Omental fat pad (tissue), 4 donors: ENCODE data around the gene SOX1. TPM values are rescaled to one million over a fixed set of nuclear protein-coding genes. Genes with fewer than 3 reads are reported as not detected.

Experiments
- ATAC-seq: fragments of 150-250 bp; one replicate; pipeline ENCODE4 v1.9.1; 2016; ENCODE audit warnings: mild to moderate bottlenecking, moderate library complexity; ENCODE audit not compliant: low FRiP score
- DNase-seq: peaks from one replicate; pipeline ENCODE4 v3.0.0-alpha.2; 2019; ENCODE audit warnings: low spot score
- small RNA-seq: library from RNA; depleted of rRNA; stranded (forward); fragments of <200 nt; gene quantifications from one replicate; pipeline ENCODE3, GENCODE V24; 2016
- total RNA-seq, 4 donors: library from RNA; depleted of rRNA; stranded (reverse); fragments of >200 nt; gene quantifications; one replicate each; pipeline ENCODE4 v1.1.0, GENCODE V29; 2016
- TF ChIP-seq, protein P1 (sequence below), 3 donors: fragments of 450-650 bp; IDR thresholded peaks; one replicate each; pipeline ENCODE4 v1.5.1; 2016 to 2017; ENCODE audit warnings: antibody characterized with exemption in 3 of 3, mild to moderate bottlenecking in 3 of 3, moderate library complexity in 2 of 3

Gene SOX1
- total RNA-seq, 4 donors from 2014 or later, result not detected

DNA sequence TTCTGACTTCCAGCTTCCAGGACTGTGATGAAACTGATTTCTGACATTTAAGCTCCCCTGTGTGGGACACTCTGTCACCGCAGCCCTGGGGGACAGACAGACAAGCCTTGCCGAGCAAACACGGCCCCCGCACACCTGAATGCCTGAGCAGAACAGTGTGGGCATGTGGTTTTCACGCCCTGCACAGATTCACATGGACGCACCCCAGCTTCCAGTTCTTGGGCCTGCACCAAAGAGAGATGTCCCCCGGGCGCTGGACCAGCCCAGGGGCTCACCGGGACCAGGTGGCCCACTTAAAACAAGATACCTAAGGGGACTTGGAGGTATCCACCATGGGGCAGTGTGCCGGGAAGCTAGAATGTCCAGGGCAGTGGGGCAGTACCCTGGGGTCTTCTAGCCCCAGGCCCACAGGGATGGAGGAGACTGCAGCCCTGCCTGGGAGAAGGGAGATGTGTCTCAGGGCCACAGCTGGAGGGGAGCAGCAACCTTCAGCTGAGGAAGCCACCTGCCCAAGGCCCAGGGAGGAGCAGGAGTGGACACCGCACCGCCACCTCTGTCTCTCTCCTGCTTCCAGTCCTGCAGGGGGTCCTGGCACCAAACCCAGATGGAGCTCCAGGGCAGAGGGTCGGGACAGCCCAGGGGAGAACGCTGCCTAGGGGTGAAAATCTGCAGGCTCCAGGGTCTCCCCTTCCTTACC, 50.5 kb downstream of the SOX1 start:
- TF ChIP-seq, protein P1, sequence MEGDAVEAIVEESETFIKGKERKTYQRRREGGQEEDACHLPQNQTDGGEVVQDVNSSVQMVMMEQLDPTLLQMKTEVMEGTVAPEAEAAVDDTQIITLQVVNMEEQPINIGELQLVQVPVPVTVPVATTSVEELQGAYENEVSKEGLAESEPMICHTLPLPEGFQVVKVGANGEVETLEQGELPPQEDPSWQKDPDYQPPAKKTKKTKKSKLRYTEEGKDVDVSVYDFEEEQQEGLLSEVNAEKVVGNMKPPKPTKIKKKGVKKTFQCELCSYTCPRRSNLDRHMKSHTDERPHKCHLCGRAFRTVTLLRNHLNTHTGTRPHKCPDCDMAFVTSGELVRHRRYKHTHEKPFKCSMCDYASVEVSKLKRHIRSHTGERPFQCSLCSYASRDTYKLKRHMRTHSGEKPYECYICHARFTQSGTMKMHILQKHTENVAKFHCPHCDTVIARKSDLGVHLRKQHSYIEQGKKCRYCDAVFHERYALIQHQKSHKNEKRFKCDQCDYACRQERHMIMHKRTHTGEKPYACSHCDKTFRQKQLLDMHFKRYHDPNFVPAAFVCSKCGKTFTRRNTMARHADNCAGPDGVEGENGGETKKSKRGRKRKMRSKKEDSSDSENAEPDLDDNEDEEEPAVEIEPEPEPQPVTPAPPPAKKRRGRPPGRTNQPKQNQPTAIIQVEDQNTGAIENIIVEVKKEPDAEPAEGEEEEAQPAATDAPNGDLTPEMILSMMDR (IDR thresholded peaks at IDR 0.05), result no peak
- ATAC-seq (no peak), DNase-seq (no peak)

DNA sequence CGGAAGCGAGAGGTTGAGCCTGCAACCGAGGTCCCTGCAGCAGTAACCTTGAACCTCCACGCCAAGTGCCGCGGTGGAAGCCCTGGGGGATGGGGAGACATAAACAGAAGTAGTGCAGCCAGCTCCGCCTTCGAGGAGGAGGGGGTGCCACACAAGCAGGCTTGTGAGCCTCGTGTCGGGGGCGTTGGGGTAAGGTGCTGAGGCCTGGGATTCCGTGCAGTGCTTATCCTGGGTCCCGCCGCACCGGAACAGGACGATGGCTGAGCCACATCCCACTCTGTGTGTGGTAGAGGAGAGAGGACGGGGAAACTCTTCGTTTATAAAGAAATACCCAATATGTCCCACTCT, 51.0 kb downstream of the SOX1 start:
- TF ChIP-seq, protein P1 (IDR thresholded peaks at IDR 0.05), result no peak
- ATAC-seq (no peak), DNase-seq (no peak)

DNA sequence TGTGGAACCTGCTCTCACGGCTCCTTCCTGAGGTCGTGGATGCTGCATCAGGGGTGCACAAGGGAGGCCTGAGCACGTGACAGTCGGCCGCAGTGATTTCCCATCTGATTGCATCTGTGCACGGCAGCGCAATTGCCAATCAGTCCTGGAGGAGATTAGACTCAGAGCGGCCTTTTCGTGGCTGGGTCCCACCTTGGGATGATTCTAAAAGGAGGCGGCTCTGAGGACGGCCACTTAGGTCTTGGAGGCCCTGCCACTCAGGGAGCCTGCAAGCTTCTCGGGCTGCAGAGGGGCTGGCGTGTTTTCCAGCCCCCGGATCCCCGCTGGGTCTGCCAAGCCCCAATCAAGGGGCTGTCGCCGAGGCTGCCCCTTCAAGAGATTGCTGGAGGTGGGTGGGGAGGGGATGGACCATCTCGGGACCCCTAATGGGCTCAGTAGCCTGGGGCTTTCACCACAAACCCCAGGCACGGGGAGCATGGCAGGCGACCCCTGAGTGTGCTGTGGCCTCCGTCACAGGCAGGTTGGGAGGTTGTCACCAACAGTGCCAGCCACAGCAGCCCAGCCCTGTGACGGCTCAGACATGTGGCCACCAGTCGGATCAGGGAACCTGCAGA, 51.6 kb downstream of the SOX1 start:
- TF ChIP-seq, protein P1 (IDR thresholded peaks at IDR 0.05), result no peak
- ATAC-seq (no peak), DNase-seq (no peak)

DNA sequence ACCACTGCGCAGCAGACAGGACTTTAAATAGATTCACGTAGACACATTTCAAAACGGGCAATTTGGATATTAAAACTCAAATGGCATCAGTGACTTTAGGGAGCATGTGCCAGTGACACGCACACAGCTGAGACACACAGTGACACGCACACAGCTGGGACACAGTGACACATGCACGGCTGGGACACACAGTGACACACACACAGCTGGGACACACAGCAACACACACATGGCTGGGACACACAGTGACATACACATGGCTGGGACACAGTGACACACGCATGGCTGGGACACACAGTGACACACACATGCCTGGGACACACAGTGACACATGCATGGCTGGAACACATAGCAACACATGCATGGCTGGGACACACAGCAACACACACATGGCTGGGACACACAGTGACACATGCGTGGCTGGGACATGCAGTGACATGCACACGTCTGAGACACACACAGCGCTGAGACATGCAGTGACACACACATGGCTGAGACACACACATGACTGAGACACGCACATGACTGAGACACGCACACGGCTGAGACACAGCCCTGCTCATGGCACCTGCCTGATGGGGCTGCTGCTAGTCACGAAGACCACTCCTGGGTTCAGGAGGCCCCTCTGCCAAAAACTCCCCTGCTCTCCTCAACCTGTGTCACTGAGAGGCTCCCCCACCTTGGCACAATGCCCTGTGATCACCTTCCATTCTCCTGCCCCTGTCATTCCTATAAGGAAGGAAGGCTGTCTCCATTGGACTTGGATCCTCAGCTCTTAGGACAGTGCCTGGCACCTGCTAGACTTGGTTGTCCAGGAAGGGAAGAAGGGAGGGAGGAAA, 52.5 kb downstream of the SOX1 start:
- ATAC-seq, result no peak
- DNase-seq, result no peak
- TF ChIP-seq, protein P1 (IDR thresholded peaks at IDR 0.05), result no peak

DNA sequence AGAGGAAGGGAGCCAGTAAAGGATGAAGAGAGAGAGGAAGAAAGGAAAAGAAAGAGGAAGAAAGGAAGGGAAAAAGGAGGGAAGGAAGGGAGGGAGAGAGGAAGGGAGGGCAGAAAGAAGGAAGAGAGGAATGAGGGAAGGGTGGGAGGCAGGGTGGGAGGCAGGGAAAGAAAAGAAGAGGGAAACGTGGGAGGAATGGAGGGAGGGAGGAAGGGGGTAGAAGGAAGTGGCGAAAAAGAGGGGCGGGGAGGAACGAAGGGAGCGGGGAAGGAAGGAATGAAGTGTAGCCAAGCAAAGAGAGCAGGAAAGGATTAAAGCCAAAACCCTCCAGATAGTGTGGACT, 53.1 kb downstream of the SOX1 start:
- no peak for DNase-seq
- no peak for ATAC-seq
- TF ChIP-seq, protein P1 (IDR thresholded peaks at IDR 0.05), result no peak

Small RNAs within 50 kb of the gene (small RNA-seq; reads per million reads assigned to genes)
- gene RF00287, result not detected
